Activated CD4-positive, alpha-beta T cell treated with anti-CD3 and anti-CD28 coated beads, Interleukin-2, amount 10 ng/mL, durations not matched to agents 24 days and 14 days (primary cell): ENCODE data around the gene MORC3. TPM values are rescaled to one million over a fixed set of nuclear protein-coding genes. Genes with fewer than 3 reads are reported as not detected.
A peak's percentile ranks its signal among the peaks of the same experiment; 100 is the strongest.

Source experiments
- DNase-seq: peaks from one replicate; pipeline ENCODE4 v3.0.0; 2022
- H3K27ac Mint-ChIP-seq: one replicate; pipeline ENCODE4 v1.8.0; 2022; ENCODE audit warnings: mild to moderate bottlenecking, mixed read lengths
- H3K27me3 Mint-ChIP-seq: one replicate; pipeline ENCODE4 v1.8.0; 2022; ENCODE audit warnings: mixed read lengths
- H3K36me3 Mint-ChIP-seq: one replicate; pipeline ENCODE4 v1.8.0; 2022; ENCODE audit warnings: low read depth, mild to moderate bottlenecking, mixed read lengths
- H3K4me1 Mint-ChIP-seq: one replicate; pipeline ENCODE4 v1.8.0; 2021; ENCODE audit warnings: mixed read lengths
- H3K4me3 Mint-ChIP-seq: one replicate; pipeline ENCODE4 v1.8.0; 2022; ENCODE audit warnings: mild to moderate bottlenecking, moderate library complexity, mixed read lengths
- H3K9me3 Mint-ChIP-seq: one replicate; pipeline ENCODE4 v1.8.0; 2021; ENCODE audit warnings: mixed read lengths
- intact Hi-C: fragments of 100-400 bp; cut with micrococcal nuclease; formaldehyde crosslinking; loops from one replicate; pipeline ENCODE4 v1.15.1; 2023
- total RNA-seq: library from RNA; stranded (reverse); gene quantifications from 2 replicates; pipeline ENCODE4 v1.2.3, GENCODE V29; 2022

Gene MORC3
- total RNA-seq, 1 donor from 2014 or later = 24.8 TPM

DNA sequence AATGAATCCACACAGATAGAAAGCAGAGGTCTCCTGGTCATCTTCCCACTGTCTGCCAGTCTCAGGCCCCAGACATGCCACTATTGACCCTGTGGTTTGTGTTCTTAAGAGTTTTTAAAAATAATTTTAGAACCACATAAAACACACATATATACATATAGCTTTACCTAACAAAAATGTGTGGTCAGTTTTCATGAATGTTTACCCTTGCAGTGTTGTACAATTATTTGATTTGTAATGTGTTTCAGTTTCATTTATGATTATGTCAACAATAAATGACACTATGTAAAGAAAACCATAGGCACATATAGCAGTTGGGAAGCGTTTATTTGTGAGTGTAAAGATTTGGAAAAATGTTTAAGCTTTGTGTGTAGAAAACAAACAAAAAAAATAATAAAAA, 82.3 kb downstream of the MORC3 start:
- H3K36me3 Mint-ChIP-seq = peaks cover 39% of the 10 kb centered on the region
- DNase-seq = no peak
- H3K27me3 Mint-ChIP-seq = no peaks in the 10 kb centered on the region
- no peaks in the 10 kb centered on the region for H3K9me3 Mint-ChIP-seq
- H3K4me1 Mint-ChIP-seq = no peaks in the 10 kb centered on the region
- no peak overlapping the region for H3K27ac Mint-ChIP-seq
- H3K4me3 Mint-ChIP-seq = no peak overlapping the region
- intact Hi-C loops = no loop called here

DNA sequence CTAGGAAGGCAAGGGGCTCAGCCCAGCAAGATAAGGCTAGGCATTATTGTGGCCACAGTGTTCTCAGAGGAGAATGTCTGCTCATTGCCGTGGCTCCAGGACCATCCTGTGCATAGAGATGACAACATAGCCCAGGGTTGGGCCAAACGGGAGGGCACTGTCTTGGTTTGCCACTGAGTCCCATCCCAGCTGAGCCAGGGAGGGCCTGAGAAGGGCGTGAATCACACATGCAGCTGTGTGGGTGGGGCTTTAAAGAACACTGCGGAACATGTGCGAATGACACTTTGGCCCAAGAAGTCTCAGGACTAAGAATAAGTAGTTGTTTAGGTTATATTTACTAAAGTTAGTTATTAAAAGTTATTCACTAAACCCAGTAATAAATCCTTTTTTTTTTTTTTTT, 83.7 kb downstream of the MORC3 start:
- DNase-seq = no peak
- Mint-ChIP-seq H3K4me1 (no peaks in the 10 kb centered on the region), H3K27ac (no peak overlapping the region), H3K9me3 (no peaks in the 10 kb centered on the region), H3K36me3 (peaks cover 40% of the 10 kb centered on the region), H3K27me3 (no peaks in the 10 kb centered on the region), H3K4me3 (no peak overlapping the region)
- intact Hi-C loops = no loop called here

DNA sequence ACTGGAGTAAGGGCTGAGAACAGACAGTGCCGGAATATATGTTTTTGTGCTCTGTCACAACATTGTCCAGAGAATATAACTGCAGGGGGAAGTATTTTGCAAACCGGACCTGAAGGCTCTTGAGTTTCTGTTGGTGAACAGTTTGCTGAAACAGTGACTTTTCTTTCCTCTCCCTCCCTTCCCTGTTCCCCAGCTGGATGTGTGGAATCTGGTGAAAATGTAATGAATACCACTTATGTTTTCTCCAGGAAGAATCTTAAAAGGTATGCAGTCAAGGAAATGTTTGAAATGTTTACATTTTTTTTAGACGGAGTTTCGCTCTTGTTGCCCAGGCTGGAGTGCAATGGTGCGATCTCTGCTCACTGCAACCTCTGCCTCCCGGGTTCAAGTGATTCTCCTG, 88.6 kb downstream of the MORC3 start:
- no peaks in the 10 kb centered on the region for H3K4me1 Mint-ChIP-seq
- no peak for DNase-seq
- H3K4me3 Mint-ChIP-seq = no peak overlapping the region
- H3K36me3 Mint-ChIP-seq = peaks cover 42% of the 10 kb centered on the region
- intact Hi-C loops = no loop called here
- H3K27ac Mint-ChIP-seq = no peak overlapping the region
- no peaks in the 10 kb centered on the region for H3K27me3 Mint-ChIP-seq
- H3K9me3 Mint-ChIP-seq = no peaks in the 10 kb centered on the region

DNA sequence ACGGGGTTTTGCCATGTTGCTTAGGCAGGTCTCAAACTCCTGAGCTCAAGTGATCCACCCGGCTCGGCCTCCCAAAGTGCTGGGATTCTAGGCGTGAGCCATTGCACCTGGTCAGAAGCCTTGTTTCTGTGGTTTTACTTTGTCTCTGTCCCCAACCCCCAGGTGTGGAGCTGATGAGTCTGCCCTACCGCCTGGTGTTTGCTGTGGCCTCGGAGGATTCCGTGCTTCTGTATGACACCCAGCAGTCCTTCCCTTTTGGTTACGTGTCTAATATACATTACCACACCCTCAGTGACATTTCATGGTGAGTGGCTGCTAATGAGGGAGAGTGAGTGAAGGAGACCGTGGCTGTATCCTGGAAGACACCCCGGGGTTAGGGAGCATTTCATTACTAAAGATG, 91.3 kb downstream of the MORC3 start:
- H3K27ac Mint-ChIP-seq = no peak overlapping the region
- no peak overlapping the region for H3K4me3 Mint-ChIP-seq
- intact Hi-C loops = no loop called here
- peaks cover 52% of the 10 kb centered on the region for H3K36me3 Mint-ChIP-seq
- no peaks in the 10 kb centered on the region for H3K4me1 Mint-ChIP-seq
- no peaks in the 10 kb centered on the region for H3K9me3 Mint-ChIP-seq
- no peaks in the 10 kb centered on the region for H3K27me3 Mint-ChIP-seq
- DNase-seq = no peak

DNA sequence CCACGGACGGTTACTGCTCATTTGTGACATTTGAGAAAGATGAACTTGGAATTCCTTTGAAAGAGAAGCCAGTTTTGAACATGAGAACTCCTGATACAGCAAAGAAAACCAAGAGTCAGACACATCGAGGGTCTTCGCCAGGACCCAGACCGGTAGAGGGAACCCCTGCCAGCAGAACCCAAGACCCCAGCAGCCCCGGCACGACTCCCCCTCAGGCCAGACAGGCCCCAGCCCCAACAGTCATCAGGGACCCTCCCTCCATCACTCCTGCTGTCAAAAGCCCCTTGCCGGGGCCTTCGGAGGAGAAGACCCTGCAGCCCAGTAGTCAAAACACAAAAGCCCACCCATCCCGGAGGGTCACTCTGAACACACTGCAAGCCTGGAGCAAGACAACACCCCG, 92.9 kb downstream of the MORC3 start:
- Mint-ChIP-seq H3K27me3 (no peaks in the 10 kb centered on the region), H3K4me3 (no peak overlapping the region), H3K4me1 (no peaks in the 10 kb centered on the region), H3K36me3 (peaks cover 49% of the 10 kb centered on the region), H3K9me3 (no peaks in the 10 kb centered on the region), H3K27ac (no peak overlapping the region)
- no peak for DNase-seq
- intact Hi-C loops = no loop called here

DNA sequence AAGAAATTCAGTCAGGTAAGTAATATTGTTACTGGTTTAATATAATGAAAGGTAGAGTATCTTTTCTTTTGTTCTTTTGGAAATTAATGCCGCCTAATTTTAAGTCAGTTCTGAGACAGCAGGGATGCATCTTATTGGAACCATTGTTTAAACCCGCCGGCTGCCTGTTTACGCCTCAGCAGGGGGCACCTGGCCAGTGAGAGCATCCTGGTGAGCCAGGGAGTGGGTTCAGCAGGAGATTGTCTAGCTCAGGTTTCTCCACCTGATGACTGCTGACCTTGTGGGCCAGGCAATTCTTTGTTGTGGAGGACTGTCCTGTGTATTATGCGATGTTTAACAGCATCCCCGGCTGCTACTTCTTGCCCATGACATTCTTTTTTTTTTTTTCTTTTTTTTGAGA, 95.4 kb downstream of the MORC3 start:
- Mint-ChIP-seq H3K9me3 (no peaks in the 10 kb centered on the region), H3K4me3 (no peak overlapping the region), H3K27ac (no peak overlapping the region), H3K27me3 (no peaks in the 10 kb centered on the region), H3K36me3 (peaks cover 45% of the 10 kb centered on the region), H3K4me1 (peaks cover 2% of the 10 kb centered on the region)
- DNase-seq = no peak
- intact Hi-C loops = no loop called here

DNA sequence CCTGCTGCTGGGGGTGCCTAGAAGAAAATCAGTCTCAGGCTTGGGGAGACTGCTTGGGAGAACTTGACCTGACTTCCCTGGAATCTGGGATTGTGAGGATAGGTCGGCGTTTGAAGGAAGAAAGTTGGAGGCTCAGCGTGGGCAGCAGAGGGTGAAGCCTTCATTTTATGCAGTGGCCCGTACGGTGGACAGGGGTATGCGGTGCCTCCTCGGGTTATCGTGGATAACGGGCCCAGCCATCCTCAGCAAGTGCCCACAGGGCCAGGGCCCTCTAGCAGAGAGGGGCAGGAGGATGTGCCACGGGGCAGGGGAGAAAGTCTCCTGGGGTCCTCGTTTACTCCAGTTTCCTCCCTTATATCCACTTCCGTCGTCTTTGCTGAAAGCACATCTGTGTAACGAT, 99.2 kb downstream of the MORC3 start:
- intact Hi-C loops = no loop called here
- Mint-ChIP-seq H3K27me3 (no peaks in the 10 kb centered on the region), H3K4me1 (peaks cover 12% of the 10 kb centered on the region), H3K36me3 (peaks cover 25% of the 10 kb centered on the region), H3K9me3 (no peaks in the 10 kb centered on the region), H3K27ac (no peak overlapping the region), H3K4me3 (no peak overlapping the region)
- DNase-seq = no peak

DNA sequence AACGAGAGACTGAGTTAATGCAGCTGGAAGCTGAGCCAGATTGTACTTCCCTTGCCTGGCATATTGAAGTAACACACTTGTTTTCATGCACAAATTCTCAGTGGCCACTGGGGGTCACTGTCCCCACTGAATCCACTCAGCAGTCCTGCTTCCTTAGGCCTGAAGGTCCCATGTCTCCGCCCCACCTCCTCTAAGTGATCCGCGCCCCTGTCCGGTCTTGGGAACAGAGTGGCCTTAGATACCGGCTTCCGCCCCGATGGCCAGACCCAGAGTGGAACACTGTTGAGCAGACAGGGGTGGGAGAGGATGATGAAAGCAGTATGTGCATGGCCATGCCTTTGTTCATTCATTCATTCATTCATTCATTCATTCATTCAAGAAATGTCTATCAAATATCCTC, 100.0 kb downstream of the MORC3 start:
- H3K27me3 Mint-ChIP-seq = no peaks in the 10 kb centered on the region
- H3K27ac Mint-ChIP-seq = no peak overlapping the region
- peaks cover 12% of the 10 kb centered on the region for H3K4me1 Mint-ChIP-seq
- peaks cover 24% of the 10 kb centered on the region for H3K36me3 Mint-ChIP-seq
- H3K9me3 Mint-ChIP-seq = no peaks in the 10 kb centered on the region
- peak; percentile 82 for DNase-seq
- no peak overlapping the region for H3K4me3 Mint-ChIP-seq
- intact Hi-C loops = loop anchor here (5.0 kb wide), 1 partner anchor 167 kb away; no protein-coding TSS in a partner anchor

DNA sequence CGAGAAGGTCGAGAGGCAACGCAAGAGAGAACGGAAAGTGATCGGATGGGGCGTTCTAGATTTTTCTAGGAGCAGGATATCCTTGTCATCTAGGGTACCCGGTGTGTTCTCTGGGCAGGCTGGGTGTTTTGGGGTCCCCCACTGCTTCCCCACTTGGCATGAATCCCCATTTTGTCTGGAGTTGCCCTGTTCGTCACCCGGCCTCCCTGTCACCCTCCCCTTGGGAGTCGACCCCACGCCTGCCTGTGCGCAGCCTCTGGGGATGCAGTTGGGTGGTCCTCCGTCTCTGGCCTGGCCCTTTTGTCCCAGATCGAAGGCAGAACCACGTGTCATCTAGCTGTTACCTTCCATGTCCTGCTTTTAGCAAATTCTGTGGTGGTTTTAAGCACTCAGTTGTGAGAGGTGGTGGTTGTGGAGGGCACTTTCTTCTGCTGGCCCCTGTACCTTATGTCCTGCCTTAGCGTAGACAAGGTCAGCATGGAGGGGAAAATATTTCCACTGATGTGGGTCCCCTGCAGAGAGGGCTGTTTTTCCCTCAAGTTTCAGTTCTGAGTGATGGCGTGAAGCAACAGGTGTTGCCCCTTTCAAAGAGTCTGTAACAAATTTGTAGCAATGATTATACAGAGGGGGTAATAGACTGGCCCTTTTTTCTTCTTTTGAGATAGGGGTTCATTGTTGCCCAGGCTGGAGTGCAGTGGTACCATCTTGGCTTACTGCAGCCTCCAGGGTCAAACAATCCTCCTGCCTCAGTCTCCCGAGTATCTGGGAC, 100.8 kb downstream of the MORC3 start:
- H3K4me1 Mint-ChIP-seq = peaks cover 12% of the 10 kb centered on the region
- DNase-seq = no peak
- H3K9me3 Mint-ChIP-seq = no peaks in the 10 kb centered on the region
- H3K36me3 Mint-ChIP-seq = peaks cover 20% of the 10 kb centered on the region
- intact Hi-C loops = loop anchor here (5.0 kb wide), 1 partner anchor 167 kb away; no protein-coding TSS in a partner anchor
- no peak overlapping the region for H3K4me3 Mint-ChIP-seq
- no peak overlapping the region for H3K27ac Mint-ChIP-seq
- no peaks in the 10 kb centered on the region for H3K27me3 Mint-ChIP-seq

DNA sequence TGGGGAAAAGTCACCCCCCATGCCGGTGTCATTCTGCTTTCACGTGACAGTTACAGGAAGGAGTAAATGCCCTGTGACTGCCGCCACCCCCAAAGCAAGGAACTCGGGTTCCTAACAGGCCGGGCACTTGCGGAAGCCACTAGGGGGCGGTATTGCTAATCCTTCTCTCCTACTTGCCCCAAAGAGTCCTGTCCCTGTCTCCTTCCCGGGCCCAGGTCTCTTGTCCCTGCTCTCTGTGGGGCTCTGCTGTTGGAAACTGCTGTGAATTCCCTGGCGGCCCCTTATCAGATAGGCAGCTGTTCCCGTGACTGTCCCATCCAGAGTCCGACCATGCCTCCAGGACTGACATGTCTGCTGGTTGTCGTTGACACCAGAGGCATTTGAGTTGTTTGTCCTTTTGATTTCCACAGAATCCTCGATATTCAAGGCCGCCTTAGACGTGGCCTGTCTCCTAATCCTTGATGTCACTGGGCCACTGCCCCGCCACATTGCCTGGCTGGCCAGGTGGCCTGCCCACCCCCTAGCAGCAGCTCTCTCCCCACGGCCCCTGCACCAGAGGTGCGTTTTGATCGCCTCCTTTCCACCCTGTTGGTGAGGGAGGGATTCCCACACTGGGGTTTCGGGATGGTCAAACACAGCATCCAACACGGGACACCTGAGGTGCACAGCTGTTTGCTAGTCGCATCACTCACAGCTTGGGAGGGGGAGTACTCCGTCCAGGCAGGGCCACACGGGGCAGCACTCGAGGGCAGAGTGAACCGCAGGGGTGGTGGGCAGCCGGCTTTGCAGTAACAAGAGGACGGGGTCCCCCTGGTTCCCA, 102.5 kb downstream of the MORC3 start:
- intact Hi-C loops = loop anchor here (5.0 kb wide), 1 partner anchor 165 kb away; no protein-coding TSS in a partner anchor
- Mint-ChIP-seq H3K27ac (no peak overlapping the region), H3K27me3 (no peaks in the 10 kb centered on the region)

DNA sequence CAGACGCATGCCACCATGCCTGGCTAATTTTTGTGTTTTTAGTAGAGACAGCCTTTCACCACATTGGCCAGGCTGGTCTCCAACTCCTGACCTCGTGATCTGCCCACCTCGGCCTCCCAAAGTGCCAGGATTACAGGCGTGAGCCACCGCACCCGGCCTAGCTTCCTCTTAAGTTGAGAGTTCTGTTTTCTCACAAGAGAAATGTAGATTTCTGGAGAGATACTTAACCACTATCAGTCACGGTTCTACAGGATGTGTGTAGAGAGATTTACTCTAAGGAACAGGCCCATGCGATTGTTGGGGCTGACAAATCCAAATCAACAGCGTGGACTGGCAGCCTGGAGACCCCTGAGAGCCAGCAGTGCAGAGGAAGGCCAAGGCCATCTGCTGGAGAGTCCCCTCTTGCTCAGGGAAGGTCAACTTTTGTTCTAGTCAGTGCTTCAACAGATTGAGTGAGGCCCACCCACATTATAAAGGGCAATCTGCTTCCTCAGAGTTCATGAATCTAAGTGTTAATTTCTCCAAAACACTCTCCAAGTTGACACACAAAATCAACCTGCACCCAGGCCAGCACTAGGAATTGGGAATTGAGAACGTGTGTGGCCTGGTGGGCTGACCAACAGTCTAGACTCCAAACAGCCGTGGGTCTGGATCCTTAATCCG, 103.9 kb downstream of the MORC3 start:
- Mint-ChIP-seq H3K27me3 (no peaks in the 10 kb centered on the region), H3K36me3 (peaks cover 9% of the 10 kb centered on the region), H3K4me3 (no peak overlapping the region), H3K27ac (peak overlapping the region; percentile 53), H3K4me1 (peaks cover 15% of the 10 kb centered on the region), H3K9me3 (no peaks in the 10 kb centered on the region)
- no peak for DNase-seq
- intact Hi-C loops = loop anchor here (5.0 kb wide), 1 partner anchor 163 kb away; no protein-coding TSS in a partner anchor

More for the DNA sequence above, 102.5 kb downstream of the MORC3 start:
- H3K4me1 Mint-ChIP-seq = peaks cover 12% of the 10 kb centered on the region
- H3K9me3 Mint-ChIP-seq = no peaks in the 10 kb centered on the region
- peaks cover 14% of the 10 kb centered on the region for H3K36me3 Mint-ChIP-seq
- H3K4me3 Mint-ChIP-seq = no peak overlapping the region
- peak; percentile 76 for DNase-seq

DNA sequence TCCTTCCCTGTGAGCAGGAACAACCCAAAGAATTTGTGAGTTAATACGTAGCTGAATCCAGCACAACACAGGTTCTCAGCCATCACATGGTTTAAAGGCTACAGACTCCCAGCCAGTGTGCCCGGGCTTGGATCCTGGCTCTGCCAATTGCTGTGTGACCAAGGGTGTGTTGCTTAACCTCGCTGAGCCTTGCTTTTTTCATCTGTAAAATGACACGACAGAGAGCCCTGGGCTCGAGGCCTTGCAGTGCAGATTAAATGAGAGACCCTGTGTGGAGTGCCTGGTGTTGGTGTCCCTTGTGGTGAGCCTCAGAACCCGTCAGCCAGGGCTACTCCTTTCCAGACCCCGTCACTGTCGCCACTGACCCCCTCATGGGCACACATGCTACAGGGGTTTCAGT, 104.6 kb downstream of the MORC3 start:
- no peak for DNase-seq
- intact Hi-C loops = loop anchor here (5.0 kb wide), 1 partner anchor 163 kb away; no protein-coding TSS in a partner anchor
- Mint-ChIP-seq H3K4me1 (peaks cover 18% of the 10 kb centered on the region), H3K9me3 (no peaks in the 10 kb centered on the region), H3K4me3 (no peak overlapping the region), H3K27ac (no peak overlapping the region), H3K27me3 (no peaks in the 10 kb centered on the region), H3K36me3 (peaks cover 7% of the 10 kb centered on the region)

DNA sequence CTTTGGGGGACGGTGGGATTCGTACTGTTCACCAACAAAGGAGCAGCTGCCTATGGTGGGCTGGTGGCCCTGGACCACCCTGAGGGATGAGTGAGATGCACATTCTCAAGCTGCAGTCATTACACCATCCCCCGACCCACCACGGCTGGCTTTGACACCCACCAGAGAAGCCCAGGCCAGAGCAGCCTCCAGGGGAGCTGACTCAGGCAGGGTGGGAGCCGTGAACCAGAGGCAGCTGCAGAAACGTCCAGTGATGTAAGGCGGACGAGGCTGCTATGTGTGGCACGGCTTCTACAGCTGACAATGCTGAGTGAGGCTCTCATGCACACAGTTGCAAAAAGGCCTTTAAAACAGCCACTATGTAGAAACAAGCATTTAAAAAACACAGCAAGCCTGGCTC, 105.3 kb downstream of the MORC3 start:
- intact Hi-C loops = no loop called here
- Mint-ChIP-seq H3K4me3 (no peak overlapping the region), H3K27ac (no peak overlapping the region), H3K9me3 (no peaks in the 10 kb centered on the region), H3K36me3 (peaks cover 5% of the 10 kb centered on the region), H3K27me3 (no peaks in the 10 kb centered on the region), H3K4me1 (peaks cover 24% of the 10 kb centered on the region)
- DNase-seq = no peak
